IPS-NIHi7 (cell line): ENCODE results near the gene CFAP61.
"Not testable (repeated sequence)": the region's sequence is repeated elsewhere in the genome, so short reads cannot be mapped to it uniquely, and the experiment has no call there.

ENCODE experiments used
- DNase-seq: peaks from one replicate; pipeline ENCODE4 v3.0.0; 2012; ENCODE audit warnings: mixed read lengths; ENCODE audit errors: extremely low spot score

Gene CFAP61

DNA sequence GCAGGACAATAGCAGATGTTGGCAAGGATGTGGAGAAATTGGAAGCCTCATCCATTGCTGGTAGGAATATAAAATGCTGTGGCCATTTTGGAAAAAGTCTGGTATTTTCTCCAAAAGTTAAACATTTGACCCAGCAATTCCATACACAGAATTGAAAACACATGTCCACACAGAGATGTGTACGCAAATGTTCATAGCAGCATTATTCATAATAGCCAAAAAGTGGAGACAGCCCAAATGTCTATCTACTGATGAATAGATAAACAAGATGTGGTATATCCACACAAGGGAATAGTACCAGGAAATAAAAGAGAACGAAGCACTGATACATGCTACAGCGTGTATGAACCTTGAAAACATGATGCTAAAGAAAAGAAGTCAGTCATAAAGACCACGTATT lies 40.5 kb downstream of the CFAP61 start:
- DNase-seq = no peak

DNA sequence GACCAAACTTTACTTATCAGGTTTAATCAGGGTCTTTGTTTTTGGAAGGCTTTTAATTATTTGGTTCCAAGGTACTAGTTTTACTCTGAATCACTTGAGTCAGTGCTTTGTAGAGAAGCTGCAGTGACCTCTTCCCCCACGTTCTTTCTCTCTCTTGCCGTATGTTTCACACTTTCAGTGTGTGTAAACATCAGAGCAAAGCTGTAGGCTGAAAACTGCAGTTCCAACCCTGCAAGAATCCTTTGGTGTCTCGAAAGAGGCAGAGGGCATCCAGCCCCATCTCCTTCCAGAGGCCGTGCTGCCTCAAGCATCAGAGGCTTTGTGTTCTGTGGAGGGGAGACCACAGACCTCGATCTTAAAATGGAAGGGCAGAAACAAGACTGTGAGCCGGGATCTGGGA lies 42.1 kb downstream of the CFAP61 start:
- no peak for DNase-seq

DNA sequence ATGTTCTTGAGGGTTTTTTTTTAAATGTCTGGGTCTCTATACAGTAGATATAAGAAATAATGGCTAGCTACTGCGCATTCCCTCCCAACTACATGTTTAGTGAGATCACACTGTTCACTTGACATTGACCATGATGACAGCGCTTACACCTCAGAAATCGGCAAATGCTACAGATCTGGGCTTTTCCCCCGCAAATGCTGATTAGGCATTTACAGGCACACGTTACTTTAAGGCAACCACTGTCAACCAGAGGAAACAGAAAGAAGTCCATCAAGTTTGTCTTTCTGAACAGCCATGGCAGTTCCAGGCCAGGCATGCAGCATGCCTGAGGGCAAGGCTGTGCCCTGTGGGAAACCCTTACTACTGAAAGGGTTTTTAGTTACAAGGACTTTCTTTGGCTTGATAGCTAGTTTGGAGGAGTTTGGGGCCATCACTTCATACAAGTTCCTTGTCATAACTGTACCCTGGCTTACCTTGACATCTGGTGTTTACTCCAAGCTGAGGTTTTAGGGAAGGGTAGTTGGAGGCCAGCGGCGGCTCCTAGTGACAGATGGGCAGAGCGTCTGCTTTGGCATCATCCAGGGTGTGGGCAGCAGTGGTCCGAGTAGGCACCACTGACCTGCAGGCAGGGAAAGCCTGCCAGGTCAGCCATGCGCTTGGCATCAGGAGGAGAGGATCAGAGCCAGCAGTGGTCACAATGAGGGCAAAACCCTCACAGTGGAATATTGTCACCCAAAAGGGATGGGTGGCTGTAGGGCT lies 43.0 kb downstream of the CFAP61 start:
- no peak for DNase-seq

DNA sequence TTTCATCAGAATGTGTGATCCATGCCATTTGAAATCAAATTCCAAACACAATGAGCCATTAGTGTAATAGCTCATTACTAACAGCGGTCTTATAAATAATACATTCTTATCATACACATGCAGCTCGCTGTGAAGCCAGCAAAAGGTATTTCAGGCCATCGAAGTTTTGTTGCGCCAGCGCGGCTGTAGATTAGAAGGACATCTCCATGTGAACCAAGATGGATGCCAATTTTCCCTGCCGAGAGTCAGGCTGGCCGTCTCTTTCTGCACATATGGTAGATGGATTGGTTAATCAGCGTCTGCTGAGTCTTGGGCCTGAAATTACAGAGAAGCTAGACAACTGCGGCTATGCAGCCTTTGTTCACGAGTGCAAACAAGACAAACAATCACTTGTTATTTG lies 44.1 kb downstream of the CFAP61 start:
- no peak for DNase-seq

- no peak for DNase-seq
Measured at GRCh38 chr20:20100881-20101280, 48.5 kb downstream of the CFAP61 start.

DNA sequence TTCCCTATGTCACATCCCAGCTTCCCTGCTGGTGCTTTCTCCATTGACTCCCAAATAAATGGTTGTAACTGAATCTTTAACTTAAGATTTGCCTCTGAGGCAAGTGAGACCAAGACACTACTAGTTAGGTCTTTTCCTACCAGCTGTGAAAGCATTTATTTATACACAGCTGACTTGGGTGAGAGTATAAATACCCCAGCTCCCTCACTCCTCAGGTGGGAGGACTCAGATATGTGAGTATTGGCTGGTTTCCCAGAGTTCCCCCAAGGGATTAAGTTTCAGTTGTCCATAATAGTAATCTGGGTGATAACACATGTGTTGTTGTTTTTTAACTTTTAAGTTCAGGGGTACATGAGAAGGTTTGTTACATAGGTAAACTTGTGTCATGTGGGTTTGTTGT lies 49.8 kb downstream of the CFAP61 start:
- no peak for DNase-seq

GRCh38 chr20:20102716-20103258 lies 50.5 kb downstream of the CFAP61 start:
- DNase-seq = no peak

GRCh38 chr20:20103486-20103885 lies 51.2 kb downstream of the CFAP61 start:
- no peak for DNase-seq

- not testable (repeated sequence) for DNase-seq
Measured at GRCh38 chr20:20123187-20123586, 70.9 kb downstream of the CFAP61 start.

- peak; percentile 36 for DNase-seq
Measured at GRCh38 chr20:20130399-20130798, 78.1 kb downstream of the CFAP61 start.

DNA sequence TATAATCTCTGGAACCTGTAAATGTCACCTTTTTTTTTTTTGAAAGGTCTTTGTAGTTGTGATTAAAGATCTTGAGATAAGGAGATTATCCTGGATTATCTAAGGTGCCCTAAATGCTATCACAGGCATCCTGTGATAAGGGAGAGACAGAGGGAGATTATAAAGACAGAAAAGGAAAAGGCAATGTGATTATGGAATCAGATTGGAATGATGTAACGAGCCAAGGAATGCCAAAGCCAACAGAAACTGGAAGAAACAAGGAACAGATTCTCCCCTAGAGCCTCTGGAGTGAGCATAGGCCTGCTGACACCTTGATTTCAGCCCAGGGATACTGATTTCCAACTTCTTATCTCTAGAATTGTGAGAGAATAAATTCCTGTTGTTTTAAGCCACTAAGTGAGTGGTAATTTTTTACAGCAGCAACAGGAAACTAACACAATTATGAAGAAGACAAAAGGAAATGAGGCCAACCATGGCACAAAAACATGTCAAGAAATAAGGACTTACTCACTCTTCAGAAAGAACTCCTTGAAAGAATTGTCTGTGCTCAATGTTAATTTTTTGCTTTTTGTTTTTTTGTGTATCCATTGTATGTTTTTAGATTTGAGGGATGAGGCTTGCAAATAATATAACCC lies 82.7 kb downstream of the CFAP61 start:
- DNase-seq = no peak

GRCh38 chr20:20136313-20136712 lies 84.0 kb downstream of the CFAP61 start:
- no peak for DNase-seq

- DNase-seq = no peak
Measured at GRCh38 chr20:20137851-20138250, 85.5 kb downstream of the CFAP61 start.

DNA sequence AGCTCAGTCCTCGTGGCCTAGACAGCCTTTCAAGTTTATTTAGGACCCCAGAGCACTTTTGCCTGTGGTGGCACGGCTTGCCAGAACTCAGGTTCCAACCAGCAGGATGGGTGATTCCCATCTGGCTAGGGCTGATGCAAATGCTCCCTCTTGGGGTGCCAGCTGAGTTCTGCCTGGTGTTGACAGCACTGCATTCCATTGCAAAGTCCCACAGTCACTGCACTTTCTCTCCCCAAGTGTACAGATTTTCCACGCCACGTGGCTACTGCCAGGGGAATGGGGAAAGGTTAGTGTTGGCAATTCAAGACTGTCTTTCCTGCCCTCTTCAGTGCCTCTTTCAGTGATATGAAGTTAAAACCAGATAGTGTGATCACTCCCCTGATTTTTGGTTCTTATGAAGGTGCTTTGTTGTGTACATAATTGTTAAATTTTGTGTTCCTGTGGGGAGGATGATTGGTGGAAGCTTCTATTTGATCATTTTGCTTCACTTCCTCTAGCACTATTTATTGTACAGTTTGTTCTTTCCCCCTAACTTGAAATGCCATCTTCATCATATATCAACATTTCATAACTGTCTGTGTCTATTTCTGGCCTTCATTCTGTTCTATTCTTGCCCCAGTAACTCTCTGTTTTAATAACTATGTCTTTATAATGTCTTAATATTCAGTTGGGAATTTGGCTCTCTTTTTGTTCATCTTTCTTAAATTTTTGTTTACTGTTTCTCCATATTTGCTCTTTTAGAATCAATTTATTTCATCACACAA lies 86.2 kb downstream of the CFAP61 start:
- DNase-seq = no peak

GRCh38 chr20:20139403-20139802 lies 87.1 kb downstream of the CFAP61 start:
- DNase-seq = no peak

DNA sequence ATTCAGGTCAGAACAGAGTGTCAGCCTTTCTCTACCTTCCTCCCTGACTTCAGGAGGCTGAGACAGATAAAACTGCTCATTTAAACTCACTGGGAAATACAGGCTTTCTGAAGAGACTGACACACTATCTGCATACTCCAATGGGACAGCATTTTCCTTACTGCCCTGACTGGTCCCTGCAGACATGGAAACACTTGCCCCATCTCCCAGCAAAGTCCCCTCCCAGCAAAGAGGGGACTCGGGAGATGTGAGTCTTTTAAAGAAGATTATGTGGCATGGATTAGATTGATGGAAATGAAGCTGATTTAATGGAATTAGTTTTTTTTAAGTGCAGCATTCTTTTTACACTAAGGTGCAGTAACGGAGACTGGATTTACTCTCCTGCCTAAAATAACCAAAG lies 90.8 kb downstream of the CFAP61 start:
- no peak for DNase-seq

DNA sequence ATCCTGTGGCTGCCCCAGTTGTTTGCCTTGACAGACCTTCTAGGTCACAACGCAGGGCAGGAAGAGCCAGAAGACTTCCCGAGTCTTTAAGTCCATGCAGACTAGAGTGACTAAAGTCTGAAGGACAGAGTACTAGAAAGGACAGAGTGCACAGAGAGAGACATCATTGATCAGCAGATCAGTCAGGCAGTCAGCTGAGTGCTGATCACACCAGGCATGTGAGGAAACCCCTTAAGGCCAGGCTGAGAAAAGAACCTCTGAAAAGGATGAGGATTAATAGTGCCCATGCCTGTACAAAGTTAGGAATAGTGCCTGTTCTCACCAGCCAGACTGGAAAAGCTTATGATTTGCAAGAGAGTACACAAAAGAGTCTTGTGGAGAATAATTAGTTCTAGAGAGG lies 91.3 kb downstream of the CFAP61 start:
- DNase-seq = no peak

- DNase-seq = no peak
Measured at GRCh38 chr20:20148779-20149178, 96.4 kb downstream of the CFAP61 start.

DNA sequence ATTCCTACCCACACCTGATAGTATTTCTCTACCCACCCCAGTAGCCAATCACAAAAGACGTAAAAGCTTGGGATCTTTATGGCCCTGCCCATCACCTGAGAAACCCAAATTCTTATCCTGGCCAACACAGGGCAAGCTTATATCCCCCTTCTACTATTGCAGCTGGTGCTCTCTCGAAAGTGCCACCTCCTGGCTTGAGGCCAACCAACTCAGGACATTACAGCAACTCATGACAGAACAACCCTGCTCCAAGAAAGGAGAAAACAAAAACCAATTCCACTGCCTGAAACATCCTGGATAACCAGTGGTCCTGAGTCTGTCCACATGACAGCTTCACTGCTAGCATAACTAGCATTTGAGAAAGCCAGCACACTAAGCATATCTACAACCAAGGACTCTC lies 97.9 kb downstream of the CFAP61 start:
- no peak for DNase-seq

DNA sequence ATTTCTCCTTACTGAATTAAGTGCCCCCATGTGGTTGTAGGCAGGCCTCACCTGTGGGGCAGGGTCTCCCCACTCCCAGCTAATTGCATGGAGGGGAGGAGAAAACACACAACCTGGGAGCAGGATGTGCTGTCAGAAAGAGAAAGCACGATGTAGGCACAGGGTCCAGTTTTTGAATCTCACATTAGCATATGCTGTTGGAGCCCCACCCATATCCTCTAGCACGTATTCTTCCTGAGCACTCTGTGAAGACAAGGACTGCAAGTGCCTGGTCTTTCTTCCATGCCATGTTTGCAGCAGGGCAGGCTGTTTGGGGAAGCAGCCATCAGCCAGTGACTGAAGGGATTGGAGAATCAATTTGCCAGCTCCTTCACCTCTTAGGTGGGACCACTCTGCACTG lies 108.2 kb downstream of the CFAP61 start:
- DNase-seq = no peak

GRCh38 chr20:20161611-20162010 lies 109.3 kb downstream of the CFAP61 start:
- no peak for DNase-seq

DNA sequence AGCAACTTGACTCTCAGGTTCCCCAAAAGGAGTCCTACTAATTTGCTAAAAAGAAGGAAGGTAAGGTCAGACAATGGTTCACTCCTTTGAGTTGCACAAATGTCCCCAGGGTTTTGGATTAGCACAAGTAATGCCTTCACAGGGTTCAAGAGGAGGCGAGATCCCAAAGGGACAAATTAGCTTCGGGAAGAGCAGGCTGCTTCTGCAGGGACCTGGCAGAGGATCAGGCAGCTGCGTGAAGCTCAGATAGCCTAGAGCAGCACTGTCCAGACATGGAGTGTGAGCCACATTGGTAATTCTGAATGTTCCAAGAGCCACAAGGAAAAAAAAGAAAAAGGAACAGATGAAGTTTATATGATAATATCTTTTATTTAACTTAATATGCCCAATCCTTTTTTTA lies 115.4 kb downstream of the CFAP61 start:
- no peak for DNase-seq

- no peak for DNase-seq
Measured at GRCh38 chr20:20173254-20173653, 120.9 kb downstream of the CFAP61 start.
